Common myeloid progenitor, CD34-positive (primary cell): ENCODE results near the gene AUTS2.

Experiments
- CTCF ChIA-PET: fragments of 350-600 bp; sonication (Branson Sonifier 250); formaldehyde crosslinking; loops from one replicate; lab custom pipeline; 2021; ENCODE audit warnings: antibody characterized with exemption; lab: Charles Lee
- POLR2A ChIA-PET: fragments of 350-600 bp; sonication (Branson Sonifier 250); formaldehyde crosslinking; loops from one replicate; lab custom pipeline; 2021; ENCODE audit warnings: antibody characterized with exemption; lab: Charles Lee
- DNase-seq, 3 donors: peaks; one replicate each; pipeline versions ENCODE4 v3.0.0 to v3.0.0-alpha.2; 2013
- H3K27ac ChIP-seq, 2 experiments: 1 replicate in 1 of 2; 2 replicates in 1 of 2; pipeline ENCODE4 v1.7.0; 2013; ENCODE audit warnings: inconsistent platforms in 2 of 2, low read length in 2 of 2, mild to moderate bottlenecking in 2 of 2, low read depth in 1 of 2, moderate library complexity in 1 of 2; ENCODE audit not compliant: severe bottlenecking in 2 of 2, insufficient read depth in 1 of 2, poor library complexity in 1 of 2
- H3K27me3 ChIP-seq, 5 experiments: replicated peaks in 2 of 5; 1 replicate in 3 of 5; 2 replicates in 2 of 5; pipeline versions ENCODE4 v1.6.1 to v1.7.0; 2013; ENCODE audit warnings: low read length in 4 of 5, mild to moderate bottlenecking in 2 of 5, moderate library complexity in 2 of 5, inconsistent platforms in 1 of 5; ENCODE audit not compliant: insufficient read depth in 5 of 5, control insufficient read depth in 4 of 5
- H3K36me3 ChIP-seq, 4 experiments: 1 replicate in 2 of 4; 2 replicates in 2 of 4; pipeline versions ENCODE4 v1.6.1 to v1.7.0; 2013; ENCODE audit warnings: low read length in 3 of 4, control low read depth in 1 of 4, mild to moderate bottlenecking in 1 of 4; ENCODE audit not compliant: control insufficient read depth in 4 of 4, insufficient read depth in 4 of 4
- H3K4me1 ChIP-seq, 4 experiments: 1 replicate in 3 of 4; 2 replicates in 1 of 4; pipeline versions ENCODE4 v1.6.1 to v1.7.1; 2013; ENCODE audit warnings: low read length in 3 of 4, mild to moderate bottlenecking in 3 of 4, control low read depth in 1 of 4, inconsistent platforms in 1 of 4, moderate library complexity in 1 of 4; ENCODE audit not compliant: control insufficient read depth in 4 of 4, insufficient read depth in 4 of 4; ENCODE audit errors: control extremely low read depth in 1 of 4
- H3K4me3 ChIP-seq, 7 experiments: 1 replicate in 4 of 7; 2 replicates in 3 of 7; pipeline versions ENCODE4 v1.5.1 to v1.7.0; 2013; ENCODE audit warnings: mild to moderate bottlenecking in 7 of 7, low read length in 6 of 7, moderate library complexity in 6 of 7, inconsistent platforms in 2 of 7, low read depth in 2 of 7, control low read depth in 1 of 7; ENCODE audit not compliant: insufficient read depth in 4 of 7, control insufficient read depth in 1 of 7; ENCODE audit errors: extremely low read depth in 1 of 7
- H3K9me3 ChIP-seq, 5 experiments: 1 replicate in 4 of 5; 2 replicates in 1 of 5; pipeline versions ENCODE4 v1.6.1 to v1.7.1; 2013; ENCODE audit warnings: low read length in 4 of 5, mild to moderate bottlenecking in 2 of 5, inconsistent platforms in 1 of 5, low read depth in 1 of 5, moderate library complexity in 1 of 5; ENCODE audit not compliant: control insufficient read depth in 4 of 5, insufficient read depth in 2 of 5; ENCODE audit errors: control extremely low read depth in 1 of 5
- WGBS: methylation state at CpG from one replicate; pipeline ENCODE4 v1.1.5; 2013; ENCODE audit not compliant: insufficient coverage; 5-methylcytosine and 5-hydroxymethylcytosine counted together

AUTS2 gene

DNA sequence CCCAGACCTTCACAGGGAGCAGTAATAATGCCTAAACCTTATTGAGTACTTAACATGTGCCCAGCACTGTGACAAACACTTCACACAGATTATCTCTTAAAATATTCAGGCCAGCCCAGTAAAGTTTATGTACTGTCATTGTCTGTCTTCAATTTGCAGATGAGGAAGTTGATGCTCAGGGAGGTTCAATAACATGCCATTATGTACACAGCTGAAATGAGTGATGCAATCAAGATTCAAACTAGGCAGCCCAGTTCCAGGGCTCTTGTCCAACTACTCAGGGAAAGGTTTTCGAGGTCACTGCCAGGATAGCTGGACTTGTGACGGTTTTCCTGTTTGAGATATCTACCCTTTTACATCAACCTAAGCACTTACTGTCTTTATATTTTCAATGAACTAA is 56.1 kb downstream of the AUTS2 start:
- Histone ChIP-seq H3K9me3 (no peaks in the 10 kb centered on the region), H3K27ac (no peak overlapping the region), H3K4me3 (no peak overlapping the region), H3K4me1 (peaks cover 2 to 30% (median 15%) of the 10 kb centered on the region in 4 experiments), H3K36me3 (no peaks in the 10 kb centered on the region), H3K27me3 (no peaks in the 10 kb centered on the region)
- 100% methylated on average over 1 of the region's 2 CpGs for WGBS
- POLR2A ChIA-PET = no interaction called here
- peak; percentile 14 to 66 (median 52) for DNase-seq
- CTCF ChIA-PET = interaction anchor here (0.8 to 1.7 kb wide), 3 partner anchors 9 to 43 kb away, joined by 3 to 8 read pairs (median 4); no protein-coding TSS in a partner anchor

DNA sequence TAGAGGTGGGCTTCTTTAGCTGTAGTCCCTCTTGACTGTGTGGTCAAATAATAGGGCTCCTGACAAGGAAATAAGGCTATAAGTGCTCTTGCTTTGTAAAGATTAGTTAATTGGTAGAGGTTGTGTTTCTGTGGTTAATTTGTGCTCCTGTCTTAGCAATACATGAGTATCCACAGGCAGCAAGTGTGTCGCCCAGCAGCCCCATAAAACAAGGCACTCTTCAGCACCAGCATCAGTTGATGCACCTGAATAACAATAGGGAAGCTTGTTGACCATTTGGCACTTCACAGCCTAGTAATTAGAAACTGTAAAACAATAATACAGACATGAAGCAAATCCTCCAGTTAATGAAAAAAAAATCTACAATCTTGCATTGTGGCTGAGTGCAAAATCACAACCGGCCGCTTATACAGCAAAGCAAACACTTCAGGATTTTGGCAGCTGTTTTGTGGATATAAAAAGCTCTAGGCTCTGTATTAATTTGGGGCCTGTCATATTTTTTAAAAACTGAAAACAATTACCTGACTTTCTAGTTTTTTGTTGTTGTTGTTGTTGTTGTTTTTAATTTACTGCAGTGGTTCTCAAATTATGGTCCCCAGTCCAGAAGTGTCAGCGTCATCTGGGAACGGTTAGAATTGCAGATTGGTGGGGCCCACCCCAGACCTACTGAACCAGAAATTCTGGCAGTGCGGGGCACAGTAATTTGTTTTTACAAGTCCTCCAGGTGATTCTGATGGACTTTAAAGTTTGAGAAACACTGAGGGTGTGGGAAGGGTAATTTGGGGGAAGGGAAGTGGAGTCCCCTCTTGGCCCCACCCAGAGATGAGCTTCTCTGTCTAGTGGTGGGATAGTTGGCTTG is 56.8 kb downstream of the AUTS2 start:
- Histone ChIP-seq H3K27ac (no peak overlapping the region), H3K4me1 (peaks cover 2 to 30% (median 16%) of the 10 kb centered on the region in 4 experiments), H3K4me3 (no peak overlapping the region), H3K9me3 (no peaks in the 10 kb centered on the region), H3K27me3 (no peaks in the 10 kb centered on the region), H3K36me3 (no peaks in the 10 kb centered on the region)
- no peak for DNase-seq
- CTCF ChIA-PET = interaction anchor here (0.8 to 1.7 kb wide), 3 partner anchors 12 to 43 kb away, joined by 3 to 8 read pairs (median 3); no protein-coding TSS in a partner anchor
- 89% methylated on average over 2 of the region's 6 CpGs for WGBS
- POLR2A ChIA-PET = no interaction called here

DNA sequence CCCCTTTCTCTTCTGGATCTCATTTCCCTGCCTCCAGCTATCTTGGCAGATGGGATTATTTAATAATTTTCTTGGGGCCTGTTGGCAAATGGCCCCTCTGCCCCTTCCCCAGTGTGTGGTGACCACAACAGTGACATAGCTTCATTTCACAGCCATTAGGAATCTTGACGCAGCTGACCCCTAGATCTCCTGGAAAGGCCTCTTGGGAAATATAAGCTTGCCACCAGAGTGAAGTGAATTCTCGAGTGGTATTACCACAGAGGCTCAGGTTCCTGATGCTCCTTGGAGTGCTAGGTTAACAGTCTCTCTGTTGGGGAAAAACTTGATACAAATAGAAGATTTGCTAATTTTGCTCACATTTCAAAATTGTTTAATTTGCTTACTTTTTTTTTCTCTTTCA is 57.8 kb downstream of the AUTS2 start:
- no peak overlapping the region for H3K4me3 ChIP-seq
- DNase-seq = no peak
- no peaks in the 10 kb centered on the region for H3K9me3 ChIP-seq
- no peaks in the 10 kb centered on the region for H3K27me3 ChIP-seq
- no peaks in the 10 kb centered on the region for H3K36me3 ChIP-seq
- 100% methylated on average over 1 of the region's 2 CpGs for WGBS
- H3K27ac ChIP-seq = no peak overlapping the region
- ChIA-PET POLR2A (no interaction called here), CTCF (interaction anchor here (1.6 to 1.7 kb wide), 2 partner anchors 11 to 21 kb away, joined by 3 to 8 read pairs; no protein-coding TSS in a partner anchor)
- H3K4me1 ChIP-seq = peaks cover 2 to 30% (median 16%) of the 10 kb centered on the region in 4 experiments

DNA sequence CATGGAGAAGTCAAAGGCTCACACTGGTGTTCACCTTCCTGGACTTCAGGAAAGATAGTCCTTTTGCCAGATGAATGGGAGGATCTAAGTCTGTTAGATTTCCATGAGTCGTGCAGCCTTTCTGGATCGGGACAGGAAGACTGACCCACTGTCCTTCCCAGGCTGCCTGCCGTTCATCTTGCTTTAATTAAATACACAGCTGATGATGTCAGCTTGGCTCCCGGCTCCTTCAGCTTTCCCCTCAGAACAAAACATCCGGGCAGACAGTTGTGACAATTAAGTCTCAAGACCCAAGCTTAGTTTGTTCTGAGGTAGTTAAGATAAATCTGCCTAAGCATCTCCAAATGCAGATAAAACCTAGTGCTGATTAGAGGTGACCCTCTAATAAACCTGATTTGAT is 58.6 kb downstream of the AUTS2 start:
- POLR2A ChIA-PET = interaction anchor here (0.7 kb wide), 1 partner anchor 18 kb away, joined by 4 read pairs; no protein-coding TSS in a partner anchor
- no peaks in the 10 kb centered on the region for H3K36me3 ChIP-seq
- no peak for DNase-seq
- H3K27ac ChIP-seq = no peak overlapping the region
- 100% methylated on average over 1 of the region's 5 CpGs for WGBS
- no peaks in the 10 kb centered on the region for H3K27me3 ChIP-seq
- CTCF ChIA-PET = interaction anchor here (0.8 to 1.0 kb wide), 2 partner anchors 12 to 20 kb away, joined by 3 to 4 read pairs; no protein-coding TSS in a partner anchor
- H3K4me1 ChIP-seq = peaks cover 2 to 30% (median 16%) of the 10 kb centered on the region in 4 experiments
- H3K4me3 ChIP-seq = no peak overlapping the region
- no peaks in the 10 kb centered on the region for H3K9me3 ChIP-seq

DNA sequence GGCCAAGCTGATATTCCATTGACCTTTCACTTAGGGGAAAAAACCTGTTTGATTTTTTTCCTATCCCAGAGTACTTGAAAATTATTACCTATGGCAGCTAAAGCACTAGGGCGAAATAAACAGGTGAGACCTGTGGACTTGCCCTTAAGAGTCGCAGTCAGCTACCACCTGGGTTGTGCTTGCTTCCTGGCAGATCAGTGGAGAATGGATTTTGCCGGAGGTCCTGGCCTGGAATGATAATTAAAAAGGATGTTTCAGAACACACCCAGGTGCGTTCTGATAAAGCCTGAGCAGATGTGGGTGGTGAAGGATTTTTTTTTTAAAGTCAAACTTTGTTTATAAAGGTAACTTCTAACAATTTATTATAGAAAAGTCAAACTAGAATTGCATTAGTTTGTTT is 59.1 kb downstream of the AUTS2 start:
- DNase-seq = no peak
- CTCF ChIA-PET = interaction anchor here (1.0 kb wide), 1 partner anchor 19 kb away, joined by 4 read pairs; no protein-coding TSS in a partner anchor
- POLR2A ChIA-PET = interaction anchor here (0.7 kb wide), 1 partner anchor 17 kb away, joined by 4 read pairs; no protein-coding TSS in a partner anchor
- H3K9me3 ChIP-seq = no peaks in the 10 kb centered on the region
- H3K27ac ChIP-seq = no peak overlapping the region
- 81% methylated on average over 3 of the region's 4 CpGs for WGBS
- no peaks in the 10 kb centered on the region for H3K36me3 ChIP-seq
- H3K27me3 ChIP-seq = no peaks in the 10 kb centered on the region
- H3K4me1 ChIP-seq = peaks cover 2 to 30% (median 15%) of the 10 kb centered on the region in 4 experiments
- no peak overlapping the region for H3K4me3 ChIP-seq

DNA sequence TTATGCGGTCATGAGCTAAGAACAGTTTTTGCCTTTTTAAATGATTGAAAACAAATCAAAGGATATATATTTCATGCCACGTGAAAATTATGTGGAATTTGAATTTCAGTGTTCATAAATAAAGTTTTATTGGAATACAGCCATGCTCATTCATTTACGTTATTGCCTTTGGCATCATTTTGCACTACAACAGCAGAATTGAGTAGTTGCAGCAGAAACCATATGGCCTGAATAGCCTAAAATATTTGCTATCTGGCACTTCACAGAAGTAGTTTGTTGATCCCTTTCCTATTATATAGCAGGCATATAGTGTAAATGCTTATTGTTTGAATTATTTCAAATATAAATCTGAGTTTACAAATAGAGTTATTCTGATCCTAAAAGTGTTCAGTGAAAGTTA is 59.7 kb downstream of the AUTS2 start:
- Histone ChIP-seq H3K27ac (no peak overlapping the region), H3K9me3 (no peaks in the 10 kb centered on the region), H3K4me3 (no peak overlapping the region), H3K27me3 (no peaks in the 10 kb centered on the region), H3K4me1 (peaks cover 2 to 27% (median 13%) of the 10 kb centered on the region in 4 experiments), H3K36me3 (no peaks in the 10 kb centered on the region)
- DNase-seq = no peak
- WGBS = 95% methylated on average over 3 of the region's 3 CpGs
- ChIA-PET CTCF (no interaction called here), POLR2A (no interaction called here)

DNA sequence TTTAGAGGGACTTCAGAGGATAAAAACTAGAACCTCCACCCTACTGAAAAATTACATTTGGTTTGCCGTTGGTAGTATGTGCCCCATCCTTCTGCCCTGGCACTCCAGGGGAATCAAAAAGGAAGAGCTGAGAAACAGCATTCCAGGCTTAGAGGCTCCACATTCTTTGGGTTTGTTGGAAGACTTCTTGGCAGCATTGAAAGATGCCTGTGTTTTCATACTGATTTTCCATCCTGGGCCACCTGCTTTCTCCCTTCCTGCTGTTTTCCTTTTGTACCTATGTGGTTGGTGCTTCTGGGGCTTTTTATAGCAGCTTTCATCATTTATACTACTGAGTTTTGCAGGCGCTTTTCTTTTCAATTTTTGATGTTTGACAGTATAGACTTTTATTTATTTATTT is 61.7 kb downstream of the AUTS2 start:
- no peak for DNase-seq
- CTCF ChIA-PET = interaction anchor here (0.7 kb wide), 1 partner anchor 10 kb away, joined by 4 read pairs; no protein-coding TSS in a partner anchor
- H3K36me3 ChIP-seq = no peaks in the 10 kb centered on the region
- no peaks in the 10 kb centered on the region for H3K9me3 ChIP-seq
- no peaks in the 10 kb centered on the region for H3K27me3 ChIP-seq
- WGBS = 100% methylated on average over 1 of the region's 2 CpGs
- H3K4me3 ChIP-seq = no peak overlapping the region
- no peak overlapping the region for H3K27ac ChIP-seq
- POLR2A ChIA-PET = no interaction called here
- H3K4me1 ChIP-seq = peaks cover 0 to 7% (median under 1%) of the 10 kb centered on the region in 4 experiments
